Neural cell (in vitro differentiated cells): ENCODE data around the gene FAM124A. TPM values are rescaled to one million over a fixed set of nuclear protein-coding genes. Genes with fewer than 3 reads are reported as not detected.

Source experiments
- H2AFZ ChIP-seq: fragments of 200-600, 300-800 bp; sonication (generic), shearing (Covaris generic); 2 replicates; pipeline ENCODE4 v1.6.0; 2014; ENCODE audit warnings: low read depth, mild to moderate bottlenecking, antibody characterized with exemption, low read length, moderate library complexity
- H3F3A ChIP-seq: fragments of 200-600 bp; shearing (Covaris generic); 2 replicates; pipeline ENCODE4 v1.6.1; 2016; ENCODE audit warnings: mild to moderate bottlenecking, moderate library complexity, mixed read lengths, antibody characterized with exemption, low read length; ENCODE audit not compliant: insufficient read depth, poor library complexity, severe bottlenecking
- H3K27ac ChIP-seq: fragments of 200-600, 300-800 bp; sonication (generic), shearing (Covaris generic); 2 replicates; pipeline ENCODE4 v1.5.1; 2014; ENCODE audit warnings: mild to moderate bottlenecking, low read length, moderate library complexity
- H3K27me3 ChIP-seq: fragments of 300-800, 200-600 bp; sonication (generic), shearing (Covaris generic); 2 replicates; pipeline ENCODE4 v1.6.0; 2014; ENCODE audit warnings: mild to moderate bottlenecking, low read depth, low read length, moderate library complexity; ENCODE audit not compliant: insufficient read depth
- H3K36me3 ChIP-seq: fragments of 300-800, 200-600 bp; sonication (generic), shearing (Covaris generic); 2 replicates; pipeline ENCODE4 v1.5.1; 2014; ENCODE audit warnings: mild to moderate bottlenecking, antibody characterized with exemption, low read length, moderate library complexity; ENCODE audit not compliant: insufficient read depth
- H3K4me2 ChIP-seq: fragments of 300-800, 200-600 bp; sonication (generic), shearing (Covaris generic); 2 replicates; pipeline ENCODE4 v1.6.0; 2014; ENCODE audit warnings: mild to moderate bottlenecking, low read length
- H3K4me3 ChIP-seq: fragments of 300-800, 200-600 bp; sonication (generic), shearing (Covaris generic); 2 replicates; pipeline ENCODE4 v1.5.1; 2014; ENCODE audit warnings: mild to moderate bottlenecking, low read length, moderate library complexity
- H3K79me2 ChIP-seq: fragments of 200-600 bp; shearing (Covaris generic); replicated peaks from 2 replicates; pipeline ENCODE4 v1.6.0; 2014; ENCODE audit warnings: mild to moderate bottlenecking, low read length, moderate library complexity; ENCODE audit not compliant: insufficient read depth
- H3K9ac ChIP-seq: fragments of 300-800, 200-600 bp; sonication (generic), shearing (Covaris generic); 2 replicates; pipeline ENCODE4 v1.6.1; 2016; ENCODE audit warnings: mild to moderate bottlenecking, low read length, mixed read lengths
- H3K9me2 ChIP-seq: fragments of 200-600 bp; shearing (Covaris generic); 2 replicates; pipeline ENCODE4 v1.6.1; 2016; ENCODE audit warnings: mild to moderate bottlenecking, low read length, mixed read lengths; ENCODE audit not compliant: insufficient read depth
- H3K9me3 ChIP-seq: fragments of 200-600, 300-800 bp; sonication (generic), shearing (Covaris generic); 2 replicates; pipeline ENCODE4 v1.6.1; 2016; ENCODE audit warnings: mild to moderate bottlenecking, mixed run types, low read length, moderate library complexity, mixed read lengths
- H4K20me1 ChIP-seq: fragments of 200-600 bp; shearing (Covaris generic); 2 replicates; pipeline ENCODE4 v1.6.1; 2016; ENCODE audit warnings: mild to moderate bottlenecking, mixed run types; ENCODE audit not compliant: insufficient read depth
- EP300 ChIP-seq: fragments of 450-650 bp; conservative IDR thresholded peaks from 2 replicates; pipeline ENCODE4 v1.6.1; 2014; ENCODE audit warnings: antibody characterized with exemption, mild to moderate bottlenecking, moderate library complexity; ENCODE audit not compliant: poor library complexity, severe bottlenecking
- EZH2 ChIP-seq: fragments of 200-600, 300-800 bp; shearing (Covaris generic), sonication (generic); IDR thresholded peaks from 2 replicates; pipeline ENCODE4 v1.6.1; 2014; ENCODE audit warnings: antibody characterized with exemption, low read length, borderline replicate concordance, mild to moderate bottlenecking; ENCODE audit not compliant: insufficient read depth, poor library complexity, severe bottlenecking
- MXI1 ChIP-seq: fragments of 450-650 bp; conservative IDR thresholded peaks from 2 replicates; pipeline ENCODE4 v1.6.1; 2014; ENCODE audit warnings: antibody characterized with exemption, mild to moderate bottlenecking; ENCODE audit not compliant: poor library complexity, severe bottlenecking
- POLR2AphosphoS5 ChIP-seq: IDR thresholded peaks from 2 replicates; pipeline ENCODE4 v1.6.1; 2012
- RAD21 ChIP-seq: fragments of 450-650 bp; conservative IDR thresholded peaks from 2 replicates; pipeline ENCODE4 v1.6.1; 2014; ENCODE audit warnings: antibody characterized with exemption, mild to moderate bottlenecking, moderate library complexity
- SMC3 ChIP-seq: fragments of 450-650 bp; conservative IDR thresholded peaks from 2 replicates; pipeline ENCODE4 v1.6.1; 2014; ENCODE audit warnings: antibody characterized with exemption, mild to moderate bottlenecking, moderate library complexity; ENCODE audit not compliant: poor library complexity
- TAF1 ChIP-seq: IDR thresholded peaks from 2 replicates; pipeline ENCODE4 v1.6.1; 2012; ENCODE audit warnings: low read depth
- polyA plus RNA-seq: library from polyadenylated mRNA; depleted of rRNA; stranded (reverse); fragments of >200 nt; gene quantifications from 2 replicates; pipeline ENCODE4 v1.2.3, GENCODE V29; 2014
- TF ChIP-seq, protein P1 (sequence below): IDR thresholded peaks from 2 replicates; pipeline ENCODE4 v1.6.1; 2012; ENCODE audit warnings: borderline replicate concordance
- TF ChIP-seq, protein P2 (sequence below): fragments of 450-650 bp; IDR thresholded peaks from 2 replicates; pipeline ENCODE4 v1.5.1; 2014; ENCODE audit warnings: antibody characterized with exemption, mild to moderate bottlenecking, moderate library complexity; ENCODE audit not compliant: poor library complexity, severe bottlenecking

FAM124A gene
- polyA plus RNA-seq, 1 donor from 2014 or later: 3.0 TPM

DNA sequence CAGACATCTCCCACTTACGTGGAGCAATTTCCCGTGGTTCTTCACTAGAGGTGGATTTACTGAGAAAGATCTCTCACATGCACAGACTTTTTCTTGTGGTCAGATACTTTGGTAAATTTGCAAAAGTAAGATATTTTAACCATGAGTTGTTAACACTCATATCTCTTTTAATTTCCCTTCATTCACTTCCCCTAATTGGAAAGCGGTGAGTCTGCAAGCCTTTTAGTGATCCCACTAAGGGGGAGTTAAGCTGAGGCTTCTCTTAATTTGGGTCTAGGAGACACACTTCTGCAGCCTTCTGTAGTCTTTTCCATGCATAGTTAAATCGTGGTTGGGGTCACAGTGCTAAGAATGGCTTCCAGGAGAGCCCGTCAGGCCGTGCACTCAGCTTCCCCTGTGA, 86.6 kb downstream of the FAM124A start:
- Histone ChIP-seq H3F3A (no peaks in the 10 kb centered on the region), H3K9me2 (no peaks in the 10 kb centered on the region), H3K4me3 (no peak overlapping the region), H3K27me3 (no peaks in the 10 kb centered on the region), H2AFZ (no peak overlapping the region), H3K79me2 (no peaks in the 10 kb centered on the region), H3K27ac (no peak overlapping the region), H3K36me3 (no peaks in the 10 kb centered on the region), H3K9ac (no peak overlapping the region), H3K9me3 (no peaks in the 10 kb centered on the region), H4K20me1 (no peaks in the 10 kb centered on the region), H3K4me2 (no peak overlapping the region)
- TF ChIP-seq MXI1: no peak
- TF ChIP-seq RAD21: no peak
- TF ChIP-seq, protein P1, sequence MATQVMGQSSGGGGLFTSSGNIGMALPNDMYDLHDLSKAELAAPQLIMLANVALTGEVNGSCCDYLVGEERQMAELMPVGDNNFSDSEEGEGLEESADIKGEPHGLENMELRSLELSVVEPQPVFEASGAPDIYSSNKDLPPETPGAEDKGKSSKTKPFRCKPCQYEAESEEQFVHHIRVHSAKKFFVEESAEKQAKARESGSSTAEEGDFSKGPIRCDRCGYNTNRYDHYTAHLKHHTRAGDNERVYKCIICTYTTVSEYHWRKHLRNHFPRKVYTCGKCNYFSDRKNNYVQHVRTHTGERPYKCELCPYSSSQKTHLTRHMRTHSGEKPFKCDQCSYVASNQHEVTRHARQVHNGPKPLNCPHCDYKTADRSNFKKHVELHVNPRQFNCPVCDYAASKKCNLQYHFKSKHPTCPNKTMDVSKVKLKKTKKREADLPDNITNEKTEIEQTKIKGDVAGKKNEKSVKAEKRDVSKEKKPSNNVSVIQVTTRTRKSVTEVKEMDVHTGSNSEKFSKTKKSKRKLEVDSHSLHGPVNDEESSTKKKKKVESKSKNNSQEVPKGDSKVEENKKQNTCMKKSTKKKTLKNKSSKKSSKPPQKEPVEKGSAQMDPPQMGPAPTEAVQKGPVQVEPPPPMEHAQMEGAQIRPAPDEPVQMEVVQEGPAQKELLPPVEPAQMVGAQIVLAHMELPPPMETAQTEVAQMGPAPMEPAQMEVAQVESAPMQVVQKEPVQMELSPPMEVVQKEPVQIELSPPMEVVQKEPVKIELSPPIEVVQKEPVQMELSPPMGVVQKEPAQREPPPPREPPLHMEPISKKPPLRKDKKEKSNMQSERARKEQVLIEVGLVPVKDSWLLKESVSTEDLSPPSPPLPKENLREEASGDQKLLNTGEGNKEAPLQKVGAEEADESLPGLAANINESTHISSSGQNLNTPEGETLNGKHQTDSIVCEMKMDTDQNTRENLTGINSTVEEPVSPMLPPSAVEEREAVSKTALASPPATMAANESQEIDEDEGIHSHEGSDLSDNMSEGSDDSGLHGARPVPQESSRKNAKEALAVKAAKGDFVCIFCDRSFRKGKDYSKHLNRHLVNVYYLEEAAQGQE: no peak
- TF ChIP-seq TAF1: no peak
- no peak for TF ChIP-seq EP300
- TF ChIP-seq POLR2AphosphoS5: no peak
- TF ChIP-seq, protein P2, sequence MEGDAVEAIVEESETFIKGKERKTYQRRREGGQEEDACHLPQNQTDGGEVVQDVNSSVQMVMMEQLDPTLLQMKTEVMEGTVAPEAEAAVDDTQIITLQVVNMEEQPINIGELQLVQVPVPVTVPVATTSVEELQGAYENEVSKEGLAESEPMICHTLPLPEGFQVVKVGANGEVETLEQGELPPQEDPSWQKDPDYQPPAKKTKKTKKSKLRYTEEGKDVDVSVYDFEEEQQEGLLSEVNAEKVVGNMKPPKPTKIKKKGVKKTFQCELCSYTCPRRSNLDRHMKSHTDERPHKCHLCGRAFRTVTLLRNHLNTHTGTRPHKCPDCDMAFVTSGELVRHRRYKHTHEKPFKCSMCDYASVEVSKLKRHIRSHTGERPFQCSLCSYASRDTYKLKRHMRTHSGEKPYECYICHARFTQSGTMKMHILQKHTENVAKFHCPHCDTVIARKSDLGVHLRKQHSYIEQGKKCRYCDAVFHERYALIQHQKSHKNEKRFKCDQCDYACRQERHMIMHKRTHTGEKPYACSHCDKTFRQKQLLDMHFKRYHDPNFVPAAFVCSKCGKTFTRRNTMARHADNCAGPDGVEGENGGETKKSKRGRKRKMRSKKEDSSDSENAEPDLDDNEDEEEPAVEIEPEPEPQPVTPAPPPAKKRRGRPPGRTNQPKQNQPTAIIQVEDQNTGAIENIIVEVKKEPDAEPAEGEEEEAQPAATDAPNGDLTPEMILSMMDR: no peak
- TF ChIP-seq EZH2: no peak
- TF ChIP-seq SMC3: no peak

- no peaks in the 10 kb centered on the region for H3K9me3 ChIP-seq
- no peaks in the 10 kb centered on the region for H3K79me2 ChIP-seq
- H3F3A ChIP-seq: no peaks in the 10 kb centered on the region
- H3K27me3 ChIP-seq: no peaks in the 10 kb centered on the region
- H2AFZ ChIP-seq: no peak overlapping the region
- H3K4me3 ChIP-seq: no peak overlapping the region
- TF ChIP-seq, protein P2: no peak
- TF ChIP-seq EP300 (no peak), POLR2AphosphoS5 (no peak)
- H3K36me3 ChIP-seq: no peaks in the 10 kb centered on the region
- no peak overlapping the region for H3K9ac ChIP-seq
- H3K27ac ChIP-seq: no peak overlapping the region
- no peaks in the 10 kb centered on the region for H4K20me1 ChIP-seq
- no peaks in the 10 kb centered on the region for H3K9me2 ChIP-seq
- H3K4me2 ChIP-seq: no peak overlapping the region
These were observed 89.0 kb downstream of the FAM124A start for GRCh38 chr13:51311231-51311630.
